NB4 (cell line): ENCODE measurements around the gene S100A2.
A peak's percentile ranks its signal among the peaks of the same experiment; 100 is the strongest.

Experiments used
- DNase-seq: peaks from one replicate; pipeline ENCODE4 v3.0.0; 2010; ENCODE audit warnings: low read depth
- H3K4me3 ChIP-seq: one replicate; pipeline ENCODE4 v1.5.1; 2011; ENCODE audit warnings: mild to moderate bottlenecking, low read depth, low read length, moderate library complexity
- MYC ChIP-seq: IDR thresholded peaks from 2 replicates; pipeline ENCODE4 v1.6.1; 2011; ENCODE audit warnings: low read depth, low read length
- POLR2A ChIP-seq: IDR thresholded peaks from 2 replicates; pipeline ENCODE4 v1.6.1; 2011; ENCODE audit warnings: mild to moderate bottlenecking; ENCODE audit not compliant: insufficient read length; ENCODE audit errors: extremely low read depth
- TF ChIP-seq, protein P1 (sequence below): IDR thresholded peaks from one replicate; pipeline ENCODE4 v1.5.1; 2012; ENCODE audit warnings: low read depth, low read length
- TF ChIP-seq, protein P2 (sequence below): IDR thresholded peaks from 2 replicates; pipeline ENCODE4 v1.6.1; 2011; ENCODE audit warnings: low read depth, low read length

S100A2 gene

DNA sequence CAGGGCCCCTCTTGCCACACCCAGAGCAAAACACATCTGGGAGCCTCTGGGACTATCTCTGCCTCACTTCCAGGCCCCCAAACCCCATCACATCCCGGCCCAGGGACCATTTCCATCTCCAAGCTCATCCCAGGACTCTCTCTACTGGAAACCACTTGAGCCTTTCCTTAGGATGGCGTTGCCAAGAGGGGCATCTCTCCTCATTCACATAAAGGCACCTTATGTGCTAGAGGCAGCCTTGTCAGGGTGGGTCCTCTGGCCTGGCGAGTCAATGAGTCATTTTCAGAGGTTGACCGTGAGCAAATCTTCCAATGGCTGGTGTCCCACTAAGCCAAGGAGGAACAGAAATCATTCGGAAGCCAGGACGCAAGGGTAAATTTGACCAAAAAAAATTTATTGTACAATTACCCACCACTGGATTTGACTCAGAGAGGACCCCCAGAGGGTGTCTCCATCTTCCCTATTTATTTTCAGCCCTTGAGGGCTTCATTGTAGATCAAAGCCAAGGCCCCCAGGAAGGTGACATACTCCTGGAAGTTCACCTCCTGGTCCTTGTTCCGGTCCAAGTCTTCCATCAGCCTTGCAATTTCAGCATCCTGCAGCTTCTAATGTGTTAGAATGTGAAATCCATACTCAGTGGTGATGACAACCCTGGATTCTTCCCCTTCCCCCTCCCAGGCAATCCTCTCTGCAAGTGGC is 31.3 kb downstream of the S100A2 start:
- H3K4me3 ChIP-seq, result no peak overlapping the region
- TF ChIP-seq MYC, result no peak
- TF ChIP-seq, protein P1, sequence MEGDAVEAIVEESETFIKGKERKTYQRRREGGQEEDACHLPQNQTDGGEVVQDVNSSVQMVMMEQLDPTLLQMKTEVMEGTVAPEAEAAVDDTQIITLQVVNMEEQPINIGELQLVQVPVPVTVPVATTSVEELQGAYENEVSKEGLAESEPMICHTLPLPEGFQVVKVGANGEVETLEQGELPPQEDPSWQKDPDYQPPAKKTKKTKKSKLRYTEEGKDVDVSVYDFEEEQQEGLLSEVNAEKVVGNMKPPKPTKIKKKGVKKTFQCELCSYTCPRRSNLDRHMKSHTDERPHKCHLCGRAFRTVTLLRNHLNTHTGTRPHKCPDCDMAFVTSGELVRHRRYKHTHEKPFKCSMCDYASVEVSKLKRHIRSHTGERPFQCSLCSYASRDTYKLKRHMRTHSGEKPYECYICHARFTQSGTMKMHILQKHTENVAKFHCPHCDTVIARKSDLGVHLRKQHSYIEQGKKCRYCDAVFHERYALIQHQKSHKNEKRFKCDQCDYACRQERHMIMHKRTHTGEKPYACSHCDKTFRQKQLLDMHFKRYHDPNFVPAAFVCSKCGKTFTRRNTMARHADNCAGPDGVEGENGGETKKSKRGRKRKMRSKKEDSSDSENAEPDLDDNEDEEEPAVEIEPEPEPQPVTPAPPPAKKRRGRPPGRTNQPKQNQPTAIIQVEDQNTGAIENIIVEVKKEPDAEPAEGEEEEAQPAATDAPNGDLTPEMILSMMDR, result no peak
- TF ChIP-seq POLR2A, result no peak
- TF ChIP-seq, protein P2, sequence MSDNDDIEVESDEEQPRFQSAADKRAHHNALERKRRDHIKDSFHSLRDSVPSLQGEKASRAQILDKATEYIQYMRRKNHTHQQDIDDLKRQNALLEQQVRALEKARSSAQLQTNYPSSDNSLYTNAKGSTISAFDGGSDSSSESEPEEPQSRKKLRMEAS, result no peak
- no peak for DNase-seq

DNA sequence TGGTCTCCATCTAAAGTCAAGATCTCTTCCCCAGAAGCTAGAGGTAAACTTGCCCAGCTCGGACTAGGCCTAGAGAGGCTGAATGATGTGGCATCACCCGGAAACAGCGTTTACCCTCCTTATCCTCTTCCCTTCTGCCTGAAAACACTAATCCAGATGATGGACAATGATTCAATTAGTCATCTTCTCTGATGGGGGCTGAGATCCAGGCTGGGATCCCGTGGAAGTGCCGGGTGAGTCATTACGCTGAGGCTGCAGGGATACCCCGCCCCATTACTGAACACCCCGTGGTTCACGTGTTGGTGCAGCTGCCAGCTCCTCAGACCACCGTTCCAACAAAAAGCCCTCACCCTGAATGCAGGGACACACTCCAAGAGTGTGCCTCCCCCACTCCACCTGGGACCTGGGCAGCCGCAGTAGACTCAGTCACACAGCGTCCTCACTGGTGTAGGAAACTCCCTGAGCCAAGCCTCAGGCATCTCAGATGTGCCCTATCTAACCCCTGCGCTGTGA is 31.9 kb downstream of the S100A2 start:
- DNase-seq, result no peak
- H3K4me3 ChIP-seq, result no peak overlapping the region
- TF ChIP-seq, protein P1, result no peak
- TF ChIP-seq MYC (no peak), POLR2A (no peak)
- TF ChIP-seq, protein P2, result no peak

- no peak overlapping the region for H3K4me3 ChIP-seq
- peak; percentile 78 for DNase-seq
- TF ChIP-seq POLR2A, result no peak
- TF ChIP-seq, protein P1, result peak; percentile 66
- TF ChIP-seq, protein P2, result peak; percentile 22; the same call in 1 of the 2 replicates
Observed at GRCh38 chr1:153532769-153533599, 32.7 kb downstream of the S100A2 start.

DNA sequence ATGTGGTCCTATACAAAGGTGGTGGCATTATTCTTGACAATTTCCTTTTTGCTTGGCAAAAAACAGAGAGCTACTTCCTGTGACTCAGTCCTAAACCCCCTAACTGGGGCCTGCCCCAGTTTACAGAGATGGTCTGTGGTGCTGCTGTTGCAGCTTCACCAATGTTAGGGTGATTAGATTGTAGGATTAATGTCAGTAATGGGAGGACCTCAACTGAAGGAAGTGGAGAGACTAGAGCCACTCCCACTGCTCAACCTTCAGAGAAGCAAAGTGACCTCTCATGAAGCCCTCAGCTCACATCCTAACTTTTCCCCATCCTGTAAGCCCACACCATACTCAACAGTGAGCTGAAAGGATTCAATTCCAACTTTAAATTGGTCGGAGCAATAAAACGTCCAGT is 33.5 kb downstream of the S100A2 start:
- peak; percentile 85 for DNase-seq
- TF ChIP-seq, protein P2, result no peak
- 0 out of 2 replicates have a peak, but pooled peaks have one; percentile 13 for TF ChIP-seq MYC
- no peak overlapping the region for H3K4me3 ChIP-seq

DNA sequence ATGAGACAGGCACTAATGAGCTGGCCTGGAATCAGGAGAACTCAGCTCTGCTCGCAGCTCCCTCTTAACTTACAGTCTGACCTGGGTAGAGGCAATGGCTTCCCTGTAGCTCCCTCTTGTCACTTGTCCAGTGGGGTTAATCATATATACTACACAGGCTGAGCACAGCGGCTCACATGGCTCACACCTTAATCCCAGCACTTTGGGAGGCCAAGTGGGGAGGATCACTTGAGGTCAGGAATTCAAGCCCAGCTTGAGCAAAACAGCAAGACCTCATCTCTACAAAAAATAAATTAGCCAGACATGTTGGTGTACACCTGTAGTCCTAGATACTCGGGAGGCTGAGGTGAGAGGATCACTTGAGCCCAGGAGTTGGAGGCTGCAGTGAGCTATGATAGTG is 34.0 kb downstream of the S100A2 start:
- H3K4me3 ChIP-seq, result no peak overlapping the region
- TF ChIP-seq, protein P1, result no peak
- no peak for DNase-seq

GRCh38 chr1:153527683-153528040 is 38.0 kb downstream of the S100A2 start:
- TF ChIP-seq, protein P2, result no peak
- TF ChIP-seq, protein P1, result no peak
- DNase-seq, result no peak
- no peak overlapping the region for H3K4me3 ChIP-seq
